Fibroblast of the aortic adventitia (primary cell): ENCODE measurements around the gene NRXN3. TPM values are rescaled to one million over a fixed set of nuclear protein-coding genes. Genes with fewer than 3 reads are reported as not detected.
A peak's percentile ranks its signal among the peaks of the same experiment; 100 is the strongest.

Source experiments
- DNase-seq: peaks from one replicate; pipeline ENCODE4 v3.0.0-alpha.2; 2010; ENCODE audit warnings: low read depth
- H3K4me3 ChIP-seq: 2 replicates; pipeline ENCODE4 v1.5.1; 2011; ENCODE audit warnings: low read depth, mild to moderate bottlenecking, control low read depth, low read length, moderate library complexity
- CTCF ChIP-seq: IDR thresholded peaks from 2 replicates; pipeline ENCODE4 v1.5.1; 2011; ENCODE audit warnings: mild to moderate bottlenecking, low read length, control low read depth, inconsistent platforms; ENCODE audit not compliant: insufficient read depth
- total RNA-seq: library from RNA; depleted of rRNA; stranded (reverse); fragments of >200 nt; gene quantifications from 2 replicates; pipeline ENCODE4 v1.2.3, GENCODE V29; 2012; ENCODE audit warnings: low replicate concordance

Gene NRXN3
- total RNA-seq, 1 donor, result 0.18 TPM

GRCh38 chr14:79732911-79733655 lies 1562.9 kb downstream of the NRXN3 start:
- TF ChIP-seq CTCF, result no peak
- no peak overlapping the region for H3K4me3 ChIP-seq
- DNase-seq, result peak; percentile 9

GRCh38 chr14:79734151-79734550 lies 1564.0 kb downstream of the NRXN3 start:
- no peak for TF ChIP-seq CTCF
- DNase-seq, result no peak
- H3K4me3 ChIP-seq, result no peak overlapping the region

- no peak for DNase-seq
- TF ChIP-seq CTCF, result no peak
- H3K4me3 ChIP-seq, result no peak overlapping the region
Observed at GRCh38 chr14:79734656-79735055, 1564.5 kb downstream of the NRXN3 start.

- DNase-seq, result no peak
- TF ChIP-seq CTCF, result no peak
- no peak overlapping the region for H3K4me3 ChIP-seq
Observed at GRCh38 chr14:79735121-79735520, 1564.9 kb downstream of the NRXN3 start.

- H3K4me3 ChIP-seq, result no peak overlapping the region
- DNase-seq, result no peak
- no peak for TF ChIP-seq CTCF
Observed at GRCh38 chr14:79740066-79740601, 1570.0 kb downstream of the NRXN3 start.

- no peak for DNase-seq
- no peak overlapping the region for H3K4me3 ChIP-seq
- TF ChIP-seq CTCF, result no peak
Observed at GRCh38 chr14:79742142-79742541, 1572.0 kb downstream of the NRXN3 start.
